A673 (cell line): ENCODE measurements around the gene NRXN3.

Experiments used
- CTCF ChIP-seq: fragments of 300-800, 200-600 bp; sonication (generic); conservative IDR thresholded peaks from 2 replicates; pipeline ENCODE4 v1.5.1; 2017; ENCODE audit warnings: low read depth, mild to moderate bottlenecking, antibody characterized with exemption, low read length, moderate library complexity, mixed read lengths
- EZH2 ChIP-seq: fragments of 200-600 bp; sonication (generic); IDR thresholded peaks from 2 replicates; pipeline ENCODE4 v1.6.1; 2017; ENCODE audit warnings: borderline replicate concordance, low read depth, mild to moderate bottlenecking, mixed read lengths, antibody characterized with exemption, low read length; ENCODE audit not compliant: poor library complexity, severe bottlenecking

GRCh38 chr14:78173346-78174035, 3.3 kb downstream of the NRXN3 start:
- TF ChIP-seq CTCF: no peak
- no peak for TF ChIP-seq EZH2
